ENCODE results near the gene TBX15.

DNA sequence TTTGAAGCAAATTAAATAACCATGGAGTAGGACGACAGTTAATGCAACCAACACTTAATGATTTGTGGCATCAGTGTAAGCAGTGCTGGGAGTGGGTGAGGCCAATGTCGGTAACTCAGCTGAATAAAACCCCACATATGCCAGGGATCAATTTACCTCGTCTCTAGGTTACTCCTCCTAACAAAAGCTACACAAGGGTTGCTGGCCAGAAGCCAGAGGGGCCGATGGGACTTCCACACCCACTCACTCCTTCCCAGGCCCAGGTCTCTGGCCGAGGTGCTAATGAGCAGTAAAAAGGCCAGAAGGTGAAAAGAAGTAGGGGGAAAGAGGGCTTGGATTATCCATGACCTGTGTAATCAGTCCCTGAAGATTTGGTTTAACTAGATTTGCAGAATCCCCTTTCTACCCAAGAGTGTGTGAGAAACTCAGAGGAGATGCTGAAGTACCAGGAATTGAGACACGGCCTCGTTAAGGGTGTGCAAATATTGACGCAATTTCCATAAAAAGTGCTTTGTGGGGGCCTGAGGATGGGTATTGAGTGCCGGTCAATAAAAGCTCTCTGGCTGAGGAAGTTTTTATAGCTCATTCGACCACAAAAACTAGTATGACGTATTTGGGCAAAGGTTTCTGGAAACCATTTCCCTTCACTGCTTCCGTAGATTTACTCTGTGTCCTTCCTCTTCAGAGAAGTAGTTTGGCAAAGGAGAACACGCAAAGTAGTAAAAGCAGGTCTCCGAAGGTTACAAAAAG, 145.5 kb downstream of the TBX15 start:
- TF ChIP-seq ZNF274 (IDR thresholded peaks at IDR 0.05; ENCODE audit: low read depth, low read length) (no peak), SUZ12 (IDR thresholded peaks at IDR 0.05; ENCODE audit: extremely low read depth, insufficient read depth, insufficient read length) (no peak)

Measured in NT2/D1 (cell line).